Endodermal cell (in vitro differentiated cells): ENCODE results near the gene TCEANC2. TPM values are rescaled to one million over a fixed set of nuclear protein-coding genes. Genes with fewer than 3 reads are reported as not detected.

Source experiments
- DNase-seq: peaks from one replicate; pipeline ENCODE4 v3.0.0-alpha.2; 2017
- H3K27ac ChIP-seq: 2 replicates; pipeline ENCODE4 v1.5.1; 2013; ENCODE audit warnings: mild to moderate bottlenecking, low read depth, low read length, moderate library complexity
- H3K27me3 ChIP-seq: 2 replicates; pipeline ENCODE4 v1.6.1; 2013; ENCODE audit warnings: mild to moderate bottlenecking, low read length, moderate library complexity; ENCODE audit not compliant: insufficient read depth, control insufficient read depth, poor library complexity, severe bottlenecking
- H3K36me3 ChIP-seq: 2 replicates; pipeline ENCODE4 v1.7.0; 2013; ENCODE audit warnings: mild to moderate bottlenecking, low read length, moderate library complexity; ENCODE audit not compliant: control insufficient read depth, insufficient read depth
- H3K4me1 ChIP-seq: one replicate; pipeline ENCODE4 v1.7.0; 2013; ENCODE audit warnings: low read length; ENCODE audit not compliant: control insufficient read depth, insufficient read depth
- H3K4me3 ChIP-seq: 2 replicates; pipeline ENCODE4 v1.5.1; 2013; ENCODE audit warnings: mild to moderate bottlenecking, low read length, moderate library complexity
- H3K9ac ChIP-seq: 2 replicates; pipeline ENCODE4 v1.6.1; 2013; ENCODE audit warnings: mild to moderate bottlenecking, low read length, moderate library complexity; ENCODE audit not compliant: poor library complexity, severe bottlenecking; ENCODE audit errors: extremely low read depth
- H3K9me3 ChIP-seq: 2 replicates; pipeline ENCODE4 v1.6.1; 2013; ENCODE audit warnings: mild to moderate bottlenecking, low read length, moderate library complexity; ENCODE audit not compliant: control insufficient read depth
- H3K27ac Mint-ChIP-seq: 2 replicates; pipeline ENCODE4 v1.8.0; 2020; ENCODE audit warnings: mixed read lengths
- H3K27me3 Mint-ChIP-seq: 2 replicates; pipeline ENCODE4 v1.8.0; 2021; ENCODE audit warnings: mild to moderate bottlenecking, mixed read lengths; ENCODE audit not compliant: insufficient read depth
- H3K36me3 Mint-ChIP-seq: 2 replicates; pipeline ENCODE4 v1.8.0; 2020; ENCODE audit warnings: low read depth, mixed read lengths
- H3K4me1 Mint-ChIP-seq: 2 replicates; pipeline ENCODE4 v1.8.0; 2020; ENCODE audit warnings: mixed read lengths
- H3K4me3 Mint-ChIP-seq: 2 replicates; pipeline ENCODE4 v1.8.0; 2020; ENCODE audit warnings: mild to moderate bottlenecking, moderate library complexity, mixed read lengths
- H3K9me3 Mint-ChIP-seq: 2 replicates; pipeline ENCODE4 v1.8.0; 2020; ENCODE audit warnings: mild to moderate bottlenecking, mixed read lengths
- CTCF ChIP-seq: fragments of 200-600 bp; sonication (generic); conservative IDR thresholded peaks from 2 replicates; pipeline ENCODE4 v1.5.0; 2021; ENCODE audit warnings: antibody characterized with exemption, mild to moderate bottlenecking
- WGBS, 2 experiments: methylation state at CpG; one replicate each; pipeline versions ENCODE4 v1.1.5 to v1.1.7; 2013; ENCODE audit warnings: missing lambda C conversion rate in 2 of 2, mixed read lengths in 1 of 2; ENCODE audit not compliant: insufficient coverage in 1 of 2, insufficient read length in 1 of 2; 5-methylcytosine and 5-hydroxymethylcytosine counted together
- total RNA-seq, 2 donors: library from RNA; stranded (reverse); fragmentation: NEBNext Ultra II Directional in 1 of 2; extraction: Animal tissue kit (Norgen Biotek cat#: 25700) in 1 of 2; gene quantifications; 2 replicates in 1 of 2; 3 replicates in 1 of 2; pipeline ENCODE4 v1.2.1, GENCODE V29; 2021

The TCEANC2 gene
- total RNA-seq, 2 donors from 2014 or later: 5.9 to 6.6 TPM

GRCh38 chr1:54012008-54012325 lies 41.4 kb upstream of the TCEANC2 start:
- H3K36me3 Mint-ChIP-seq: no peaks in the 10 kb centered on the region
- H3K4me3 ChIP-seq: no peak overlapping the region
- H3K9ac ChIP-seq: no peak overlapping the region
- no peaks in the 10 kb centered on the region for H3K9me3 Mint-ChIP-seq
- no peak overlapping the region for H3K4me3 Mint-ChIP-seq
- H3K27me3 Mint-ChIP-seq: peaks cover 4% of the 10 kb centered on the region
- peaks cover 12% of the 10 kb centered on the region for H3K4me1 Mint-ChIP-seq
- no peak overlapping the region for H3K27ac Mint-ChIP-seq
- no peaks in the 10 kb centered on the region for H3K9me3 ChIP-seq
- H3K4me1 ChIP-seq: no peaks in the 10 kb centered on the region
- peaks cover 5% of the 10 kb centered on the region for H3K27me3 ChIP-seq
- H3K27ac ChIP-seq: no peak overlapping the region
- DNase-seq: peak; percentile 38
- WGBS, 2 experiments: 93 to 95% methylated on average over 8 to 9 of the region's 9 CpGs
- no peaks in the 10 kb centered on the region for H3K36me3 ChIP-seq
- TF ChIP-seq CTCF: no peak

GRCh38 chr1:54012863-54013262 lies 40.5 kb upstream of the TCEANC2 start:
- H3K36me3 Mint-ChIP-seq: no peaks in the 10 kb centered on the region

GRCh38 chr1:54013393-54014008 lies 39.9 kb upstream of the TCEANC2 start:
- no peaks in the 10 kb centered on the region for H3K9me3 ChIP-seq

More at GRCh38 chr1:54012863-54013262, 40.5 kb upstream of the TCEANC2 start:
- Histone ChIP-seq H3K9ac (no peak overlapping the region), H3K4me1 (no peaks in the 10 kb centered on the region), H3K4me3 (no peak overlapping the region), H3K9me3 (no peaks in the 10 kb centered on the region), H3K27ac (no peak overlapping the region), H3K36me3 (no peaks in the 10 kb centered on the region), H3K27me3 (peaks cover 5% of the 10 kb centered on the region)
- Mint-ChIP-seq H3K9me3 (no peaks in the 10 kb centered on the region), H3K27me3 (peaks cover 4% of the 10 kb centered on the region), H3K27ac (no peak overlapping the region), H3K4me1 (peaks cover 14% of the 10 kb centered on the region), H3K4me3 (no peak overlapping the region)
- 90 to 97% methylated on average over 5 to 8 of the region's 8 CpGs for WGBS, 2 experiments
- peak; percentile 25 for DNase-seq
- no peak for TF ChIP-seq CTCF

More at GRCh38 chr1:54013393-54014008, 39.9 kb upstream of the TCEANC2 start:
- Histone ChIP-seq H3K27ac (no peak overlapping the region), H3K27me3 (peaks cover 5% of the 10 kb centered on the region), H3K9ac (no peak overlapping the region), H3K4me3 (no peak overlapping the region), H3K36me3 (no peaks in the 10 kb centered on the region), H3K4me1 (no peaks in the 10 kb centered on the region)
- WGBS, 2 experiments: 95 to 96% methylated on average over 5 to 8 of the region's 8 CpGs
- Mint-ChIP-seq H3K4me1 (peaks cover 14% of the 10 kb centered on the region), H3K27ac (no peak overlapping the region), H3K4me3 (no peak overlapping the region), H3K9me3 (no peaks in the 10 kb centered on the region), H3K27me3 (peaks cover 4% of the 10 kb centered on the region), H3K36me3 (no peaks in the 10 kb centered on the region)
- peak; percentile 54 for DNase-seq
- no peak for TF ChIP-seq CTCF
